Calu3 (cell line): Measurements from ENCODE around the gene SCAMP1. TPM values are rescaled to one million over a fixed set of nuclear protein-coding genes. Genes with fewer than 3 reads are reported as not detected.

Experiments
- BruUV-seq: library from RNA; stranded (reverse); fragments of 400-500 nt; replicated peaks from 2 replicates; lab custom pipeline; 2021; lab: Mats Ljungman, UMichigan
- CTCF ChIA-PET: fragments of 300-600 bp; sonication (Branson Sonifier 250); formaldehyde crosslinking; loops from one replicate; lab custom pipeline; 2022; ENCODE audit warnings: antibody characterized with exemption; lab: Charles Lee
- DNase-seq: peaks from one replicate; pipeline ENCODE4 v3.0.0; 2022
- H3K27ac Mint-ChIP-seq: one replicate; pipeline ENCODE4 v1.8.0; 2022; ENCODE audit warnings: mixed read lengths; ENCODE audit not compliant: unreplicated experiment
- H3K27me3 Mint-ChIP-seq: one replicate; pipeline ENCODE4 v1.8.0; 2022; ENCODE audit warnings: mixed read lengths; ENCODE audit not compliant: unreplicated experiment
- H3K36me3 Mint-ChIP-seq: one replicate; pipeline ENCODE4 v1.8.0; 2022; ENCODE audit warnings: mild to moderate bottlenecking, moderate library complexity, mixed read lengths; ENCODE audit not compliant: insufficient read depth, unreplicated experiment
- H3K4me1 Mint-ChIP-seq: one replicate; pipeline ENCODE4 v1.8.0; 2022; ENCODE audit warnings: mild to moderate bottlenecking, low read depth, mixed read lengths; ENCODE audit not compliant: unreplicated experiment
- H3K4me3 Mint-ChIP-seq: one replicate; pipeline ENCODE4 v1.8.0; 2022; ENCODE audit warnings: mild to moderate bottlenecking, low read depth, moderate library complexity, mixed read lengths; ENCODE audit not compliant: unreplicated experiment
- H3K9me3 Mint-ChIP-seq: one replicate; pipeline ENCODE4 v1.8.0; 2022; ENCODE audit warnings: low read depth, mixed read lengths; ENCODE audit not compliant: unreplicated experiment
- CTCF ChIP-seq: fragments of 200-600 bp; IDR thresholded peaks from one replicate; pipeline ENCODE4 v1.8.0; 2022; ENCODE audit warnings: antibody characterized with exemption; ENCODE audit not compliant: unreplicated experiment
- intact Hi-C: fragments of 100-400 bp; cut with micrococcal nuclease; formaldehyde crosslinking; loops from one replicate; pipeline ENCODE4 v1.10.0; 2022; ENCODE audit not compliant: unreplicated experiment
- total RNA-seq: library from RNA; stranded (reverse); gene quantifications from 2 replicates; pipeline ENCODE4 v1.2.3, GENCODE V29; 2022

SCAMP1 gene
- total RNA-seq, 1 experiment from 2014 or later, result 62.2 TPM

- Mint-ChIP-seq H3K27ac (no peak overlapping the region), H3K36me3 (no peaks in the 10 kb centered on the region), H3K27me3 (no peaks in the 10 kb centered on the region), H3K4me1 (peaks cover 18% of the 10 kb centered on the region), H3K9me3 (no peaks in the 10 kb centered on the region), H3K4me3 (no peak overlapping the region)
- no peak for TF ChIP-seq CTCF
- no TSS peak for BruUV-seq
- DNase-seq, result no peak
- intact Hi-C loops, result no loop called here
- CTCF ChIA-PET, result interaction anchor here (0.6 to 0.8 kb wide), 3 partner anchors 25 to 296 kb away, joined by 3 to 8 read pairs (median 5); partner anchors contain the start of gene AP3B1
Measured at GRCh38 chr5:78331523-78332080, 28.8 kb upstream of the SCAMP1 start.

- Mint-ChIP-seq H3K4me1 (peaks cover 9% of the 10 kb centered on the region), H3K27me3 (no peaks in the 10 kb centered on the region), H3K4me3 (no peak overlapping the region), H3K27ac (no peak overlapping the region), H3K36me3 (no peaks in the 10 kb centered on the region), H3K9me3 (peaks cover 2% of the 10 kb centered on the region)
- intact Hi-C loops, result no loop called here
- BruUV-seq, result no TSS peak
- no peak for DNase-seq
- no peak for TF ChIP-seq CTCF
- CTCF ChIA-PET, result interaction anchor here (0.6 kb wide), 1 partner anchor 52 kb away, joined by 3 read pairs; no protein-coding TSS in a partner anchor
Measured at GRCh38 chr5:78334811-78335210, 25.6 kb upstream of the SCAMP1 start.

GRCh38 chr5:78335976-78336375, 24.4 kb upstream of the SCAMP1 start:
- no peak for TF ChIP-seq CTCF
- DNase-seq, result no peak
- BruUV-seq, result no TSS peak
- CTCF ChIA-PET, result no interaction called here
- Mint-ChIP-seq H3K27ac (no peak overlapping the region), H3K36me3 (no peaks in the 10 kb centered on the region), H3K9me3 (peaks cover 2% of the 10 kb centered on the region), H3K27me3 (no peaks in the 10 kb centered on the region), H3K4me1 (peaks cover 9% of the 10 kb centered on the region), H3K4me3 (no peak overlapping the region)
- intact Hi-C loops, result no loop called here

- H3K9me3 Mint-ChIP-seq, result peaks cover 2% of the 10 kb centered on the region
- intact Hi-C loops, result no loop called here
- no peak for DNase-seq
- no peak overlapping the region for H3K4me3 Mint-ChIP-seq
- BruUV-seq, result no TSS peak
- CTCF ChIA-PET, result no interaction called here
- peaks cover 3% of the 10 kb centered on the region for H3K4me1 Mint-ChIP-seq
- no peak for TF ChIP-seq CTCF
- H3K27me3 Mint-ChIP-seq, result no peaks in the 10 kb centered on the region
- no peaks in the 10 kb centered on the region for H3K36me3 Mint-ChIP-seq
- H3K27ac Mint-ChIP-seq, result no peak overlapping the region
Measured at GRCh38 chr5:78336698-78337097, 23.7 kb upstream of the SCAMP1 start.
